K562 (cell line): ENCODE results near the gene CSRP2.

ENCODE experiments used
- CTCF ChIP-seq, 3 experiments: IDR thresholded peaks in 2 of 3; conservative IDR thresholded peaks in 1 of 3; 2 replicates each; pipeline ENCODE4 v1.5.1; 2011 to 2012; ENCODE audit warnings: low read length in 3 of 3, mild to moderate bottlenecking in 3 of 3, control low read depth in 2 of 3, improper control_type of control experiment in 1 of 3, inconsistent platforms in 1 of 3, low read depth in 1 of 3, mixed read lengths in 1 of 3, moderate library complexity in 1 of 3; ENCODE audit not compliant: insufficient read depth in 2 of 3
- EZH2 ChIP-seq: IDR thresholded peaks from 2 replicates; pipeline ENCODE4 v1.6.1; 2012; ENCODE audit warnings: low read depth, mild to moderate bottlenecking, inconsistent platforms, low read length, borderline replicate concordance
- MAZ ChIP-seq, 2 experiments: fragments of 450-650 bp in 1 of 2; sonication (generic) in 1 of 2; formaldehyde crosslinking; IDR thresholded peaks in 1 of 2; conservative IDR thresholded peaks in 1 of 2; 2 replicates each; pipeline versions ENCODE4 v1.4.0 to v1.5.0; 2020; ENCODE audit warnings: mild to moderate bottlenecking in 1 of 2, missing genetic modification reagents in 1 of 2
- NFE2L1 ChIP-seq: fragments of 450-650 bp; IDR thresholded peaks from 2 replicates; pipeline ENCODE4 v1.6.1; 2016; ENCODE audit warnings: missing genetic modification characterization, low read depth, mild to moderate bottlenecking, missing compliant biosample characterization, moderate library complexity, borderline replicate concordance
- PCBP2 ChIP-seq: fragments of 200-400 bp; formaldehyde crosslinking; IDR thresholded peaks from 2 replicates; pipeline ENCODE4 v1.6.1; 2018; ENCODE audit warnings: low read length, low read depth, mild to moderate bottlenecking, moderate library complexity; ENCODE audit not compliant: poor library complexity, severe bottlenecking
- POLR2A ChIP-seq: fragments of 450-650 bp; conservative IDR thresholded peaks from 2 replicates; pipeline ENCODE4 v1.6.1; 2016
- PPARD ChIP-seq: fragments of 250-450 bp; sonication (Bioruptor Pico); IDR thresholded peaks from 2 replicates; pipeline ENCODE4 v1.8.0; 2022; ENCODE audit warnings: inconsistent platforms, mild to moderate bottlenecking, moderate library complexity
- ZKSCAN8 ChIP-seq: fragments of 200-800 bp; sonication (Bioruptor generic); IDR thresholded peaks from 2 replicates; pipeline ENCODE4 v1.6.1; 2016; ENCODE audit warnings: missing genetic modification characterization, missing compliant biosample characterization
- ZNF174 ChIP-seq: fragments of 250-450 bp; sonication (Bioruptor Pico); IDR thresholded peaks from 2 replicates; pipeline ENCODE4 v1.4.0; 2020; ENCODE audit warnings: mild to moderate bottlenecking
- ZNF280A ChIP-seq: fragments of 450-650 bp; IDR thresholded peaks from 2 replicates; pipeline ENCODE4 v1.6.1; 2018; ENCODE audit warnings: mild to moderate bottlenecking, low read depth; ENCODE audit not compliant: partially characterized antibody

GRCh38 chr12:76859611-76860010 is 19.2 kb downstream of the CSRP2 start:
- TF ChIP-seq ZKSCAN8: no peak
- no peak for TF ChIP-seq EZH2
- TF ChIP-seq NFE2L1 (tag): no peak
- no peak for TF ChIP-seq ZNF174
- TF ChIP-seq POLR2A: no peak
- TF ChIP-seq PPARD (CRISPR knock-in tag): no peak
- TF ChIP-seq MAZ (CRISPR knock-in tag; conservative IDR thresholded peaks at IDR 0.05 in 1 of 2, IDR thresholded peaks at IDR 0.05 in 1 of 2): no peak
- TF ChIP-seq ZNF280A: no peak
- TF ChIP-seq PCBP2: no peak
- TF ChIP-seq CTCF (IDR thresholded peaks at IDR 0.05 in 2 of 3, conservative IDR thresholded peaks at IDR 0.05 in 1 of 3; ENCODE audit: insufficient read depth in 2 of 3, low read depth in 1 of 3, low read length in 3 of 3): no peak
